Panc1 (cell line): ENCODE data around the gene FBXL22. TPM values are rescaled to one million over a fixed set of nuclear protein-coding genes. Genes with fewer than 3 reads are reported as not detected.

Experiments used
- ATAC-seq: fragments of 200-7000 bp; cut with Tn5 transposase; 2 replicates; pipeline ENCODE4 v1.9.1; 2020; ENCODE audit warnings: mild to moderate bottlenecking, moderate library complexity
- BruUV-seq: library from RNA; stranded (reverse); fragments of 400-500 nt; replicated peaks from 2 replicates; lab custom pipeline; 2021; lab: Mats Ljungman, UMichigan
- CTCF ChIA-PET: fragments of 300-600 bp; sonication (Branson Sonifier 250); formaldehyde crosslinking; loops from one replicate; lab custom pipeline; 2022; ENCODE audit warnings: antibody characterized with exemption; lab: Charles Lee
- POLR2A ChIA-PET: fragments of 300-600 bp; sonication (Branson Sonifier 250); formaldehyde crosslinking; loops from one replicate; lab custom pipeline; 2022; ENCODE audit warnings: antibody characterized with exemption; lab: Charles Lee
- DNase-seq: peaks from one replicate; pipeline ENCODE4 v3.0.0-alpha.2; 2010; ENCODE audit warnings: low read depth, low spot score
- H3K27ac ChIP-seq: 2 replicates; pipeline ENCODE4 v1.5.1; 2011; ENCODE audit warnings: mild to moderate bottlenecking, low read length, inconsistent platforms
- H3K27me3 ChIP-seq: fragments of 200-500 bp; sonication (Bioruptor generic); 2 replicates; pipeline ENCODE4 v1.6.0; 2014; ENCODE audit warnings: low read length, inconsistent platforms; ENCODE audit not compliant: control insufficient read depth, insufficient read depth
- H3K36me3 ChIP-seq: fragments of 200-500 bp; sonication (Bioruptor generic); 2 replicates; pipeline ENCODE4 v1.5.1; 2014; ENCODE audit warnings: inconsistent platforms, mild to moderate bottlenecking, low read length, moderate library complexity; ENCODE audit not compliant: control insufficient read depth, insufficient read depth
- H3K4me1 ChIP-seq: 2 replicates; pipeline ENCODE4 v1.5.1; 2011; ENCODE audit warnings: inconsistent platforms, mild to moderate bottlenecking, low read length, moderate library complexity; ENCODE audit not compliant: control insufficient read depth, insufficient read depth
- H3K4me3 ChIP-seq, 2 experiments: 2 replicates each; pipeline ENCODE4 v1.5.1; 2011 to 2012; ENCODE audit warnings: low read depth in 2 of 2, low read length in 2 of 2, mild to moderate bottlenecking in 2 of 2, inconsistent platforms in 1 of 2, moderate library complexity in 1 of 2
- H3K9me3 ChIP-seq: fragments of 200-500 bp; sonication (Bioruptor generic); 2 replicates; pipeline ENCODE4 v1.5.1; 2014; ENCODE audit warnings: low read depth, mild to moderate bottlenecking, inconsistent platforms, low read length, moderate library complexity; ENCODE audit not compliant: control insufficient read depth, insufficient read depth
- CTCF ChIP-seq: fragments of 450-650 bp; IDR thresholded peaks from 2 replicates; pipeline ENCODE4 v1.5.1; 2017; ENCODE audit warnings: mild to moderate bottlenecking
- POLR2AphosphoS5 ChIP-seq: IDR thresholded peaks from 2 replicates; pipeline ENCODE4 v1.6.1; 2012; ENCODE audit warnings: mild to moderate bottlenecking, low read depth, low read length, moderate library complexity
- REST ChIP-seq, 2 experiments: IDR thresholded peaks; 2 replicates each; pipeline ENCODE4 v1.6.1; 2011 to 2012; ENCODE audit warnings: low read depth in 2 of 2, control low read depth in 1 of 2, low read length in 1 of 2, mild to moderate bottlenecking in 1 of 2, moderate library complexity in 1 of 2; ENCODE audit not compliant: insufficient read depth in 1 of 2
- SIN3A ChIP-seq: IDR thresholded peaks from 2 replicates; pipeline ENCODE4 v1.6.1; 2012; ENCODE audit warnings: low read depth, mild to moderate bottlenecking, low read length, moderate library complexity, borderline replicate concordance; ENCODE audit not compliant: insufficient read depth
- TCF7L2 ChIP-seq: IDR thresholded peaks from 2 replicates; pipeline ENCODE4 v1.6.1; 2011; ENCODE audit warnings: mild to moderate bottlenecking, low read depth, low read length, inconsistent platforms
- in situ Hi-C: cut with HindIII; loops from 2 replicates; pipeline ENCODE4 v1.10.0; 2016; ENCODE audit warnings: low sequenced_read_pairs, low pct_unique_long_range_greater_than_20kb
- intact Hi-C: fragments of 100-400 bp; cut with micrococcal nuclease; formaldehyde crosslinking; loops from one replicate; pipeline ENCODE4 v1.10.0; 2022; ENCODE audit not compliant: unreplicated experiment
- total RNA-seq: library from RNA; stranded (reverse); gene quantifications from one replicate; pipeline ENCODE4 v1.2.1, GENCODE V29; 2021; ENCODE audit not compliant: unreplicated experiment

The FBXL22 gene
- total RNA-seq, 1 experiment from 2014 or later = 0.54 TPM

GRCh38 chr15:63605816-63606215 is 8.6 kb downstream of the FBXL22 start:
- no TSS peak for BruUV-seq
- POLR2A ChIA-PET = no interaction called here
- intact Hi-C loops = no loop called here

GRCh38 chr15:63606308-63606707 is 9.1 kb downstream of the FBXL22 start:
- CTCF ChIA-PET = no interaction called here
- in situ Hi-C loops = no loop called here
- DNase-seq = no peak

More at GRCh38 chr15:63605816-63606215, 8.6 kb downstream of the FBXL22 start:
- H3K9me3 ChIP-seq = no peaks in the 10 kb centered on the region
- CTCF ChIA-PET = no interaction called here
- no peak overlapping the region for H3K27ac ChIP-seq
- TF ChIP-seq REST (IDR thresholded peaks at IDR 0.05; ENCODE audit: insufficient read depth in 1 of 2, low read depth in 2 of 2, low read length in 1 of 2) = no peak
- no peak for TF ChIP-seq POLR2AphosphoS5
- no peak for TF ChIP-seq SIN3A
- no peak for TF ChIP-seq CTCF
- TF ChIP-seq TCF7L2 = no peak
- H3K36me3 ChIP-seq = peaks cover 2% of the 10 kb centered on the region; the same call in 1 of the 2 replicates
- DNase-seq (no peak), ATAC-seq (no peak)
- peaks cover 11% of the 10 kb centered on the region for H3K4me1 ChIP-seq
- no peaks in the 10 kb centered on the region for H3K27me3 ChIP-seq
- in situ Hi-C loops = no loop called here
- no peak overlapping the region for H3K4me3 ChIP-seq

More at GRCh38 chr15:63606308-63606707, 9.1 kb downstream of the FBXL22 start:
- no TSS peak for BruUV-seq
- Histone ChIP-seq H3K27me3 (no peaks in the 10 kb centered on the region), H3K36me3 (peaks cover 2% of the 10 kb centered on the region; the same call in 1 of the 2 replicates), H3K4me3 (no peak overlapping the region), H3K9me3 (no peaks in the 10 kb centered on the region), H3K4me1 (peaks cover 12% of the 10 kb centered on the region), H3K27ac (no peak overlapping the region)
- no peak for ATAC-seq
- POLR2A ChIA-PET = no interaction called here
- TF ChIP-seq TCF7L2 = no peak
- no peak for TF ChIP-seq SIN3A
- TF ChIP-seq CTCF = no peak
- TF ChIP-seq POLR2AphosphoS5 = no peak
- TF ChIP-seq REST (IDR thresholded peaks at IDR 0.05; ENCODE audit: insufficient read depth in 1 of 2, low read depth in 2 of 2, low read length in 1 of 2) = no peak
- intact Hi-C loops = no loop called here
